Activated T-helper 1 cell treated with anti-CD3 and anti-CD28 coated beads, Interleukin-12 subunit alpha, Interleukin-12 subunit beta, Interleukin-2, Interleukin-4 antibody, amounts not matched to agents 30 ng/mL and 10 ng/mL and 1 ng/mL, durations not matched to agents 14 hours and 24 hours and 36 hours (primary cell): ENCODE data around the gene SLC28A3. TPM values are rescaled to one million over a fixed set of nuclear protein-coding genes. Genes with fewer than 3 reads are reported as not detected.

Experiments used
- DNase-seq: peaks from one replicate; pipeline ENCODE4 v3.0.0; 2021; ENCODE audit warnings: low spot score
- H3K27ac Mint-ChIP-seq: one replicate; pipeline ENCODE4 v1.8.0; 2021; ENCODE audit warnings: mild to moderate bottlenecking, mixed read lengths
- H3K27me3 Mint-ChIP-seq: one replicate; pipeline ENCODE4 v1.8.0; 2022; ENCODE audit warnings: mild to moderate bottlenecking, moderate library complexity, mixed read lengths; ENCODE audit not compliant: insufficient read depth
- H3K36me3 Mint-ChIP-seq: one replicate; pipeline ENCODE4 v1.8.0; 2021; ENCODE audit warnings: low read depth, mixed read lengths
- H3K4me1 Mint-ChIP-seq: one replicate; pipeline ENCODE4 v1.8.0; 2021; ENCODE audit warnings: low read depth, mixed read lengths
- H3K4me3 Mint-ChIP-seq: one replicate; pipeline ENCODE4 v1.8.0; 2021; ENCODE audit warnings: mild to moderate bottlenecking, moderate library complexity, mixed read lengths
- H3K9me3 Mint-ChIP-seq: one replicate; pipeline ENCODE4 v1.8.0; 2021; ENCODE audit warnings: mixed read lengths
- intact Hi-C: fragments of 100-400 bp; cut with micrococcal nuclease; formaldehyde crosslinking; loops from one replicate; pipeline ENCODE4 v1.15.1; 2024
- total RNA-seq: library from RNA; stranded (reverse); gene quantifications from 2 replicates; pipeline ENCODE4 v1.2.3, GENCODE V29; 2022

Gene SLC28A3
- total RNA-seq, 1 donor from 2014 or later: 0.60 TPM

- no peak overlapping the region for H3K27ac Mint-ChIP-seq
- no peaks in the 10 kb centered on the region for H3K9me3 Mint-ChIP-seq
- H3K27me3 Mint-ChIP-seq: peaks cover under 1% of the 10 kb centered on the region
- intact Hi-C loops: no loop called here
- H3K36me3 Mint-ChIP-seq: peaks cover 5% of the 10 kb centered on the region
- no peak overlapping the region for H3K4me3 Mint-ChIP-seq
- DNase-seq: no peak
- H3K4me1 Mint-ChIP-seq: peaks cover 6% of the 10 kb centered on the region
These were observed 62.9 kb downstream of the SLC28A3 start for GRCh38 chr9:84277646-84278045.

GRCh38 chr9:84276741-84277140, 63.8 kb downstream of the SLC28A3 start:
- Mint-ChIP-seq H3K4me1 (peaks cover 15% of the 10 kb centered on the region), H3K36me3 (peaks cover 5% of the 10 kb centered on the region), H3K9me3 (no peaks in the 10 kb centered on the region), H3K4me3 (no peak overlapping the region), H3K27ac (no peak overlapping the region), H3K27me3 (peaks cover 1% of the 10 kb centered on the region)
- intact Hi-C loops: no loop called here
- DNase-seq: no peak

DNA sequence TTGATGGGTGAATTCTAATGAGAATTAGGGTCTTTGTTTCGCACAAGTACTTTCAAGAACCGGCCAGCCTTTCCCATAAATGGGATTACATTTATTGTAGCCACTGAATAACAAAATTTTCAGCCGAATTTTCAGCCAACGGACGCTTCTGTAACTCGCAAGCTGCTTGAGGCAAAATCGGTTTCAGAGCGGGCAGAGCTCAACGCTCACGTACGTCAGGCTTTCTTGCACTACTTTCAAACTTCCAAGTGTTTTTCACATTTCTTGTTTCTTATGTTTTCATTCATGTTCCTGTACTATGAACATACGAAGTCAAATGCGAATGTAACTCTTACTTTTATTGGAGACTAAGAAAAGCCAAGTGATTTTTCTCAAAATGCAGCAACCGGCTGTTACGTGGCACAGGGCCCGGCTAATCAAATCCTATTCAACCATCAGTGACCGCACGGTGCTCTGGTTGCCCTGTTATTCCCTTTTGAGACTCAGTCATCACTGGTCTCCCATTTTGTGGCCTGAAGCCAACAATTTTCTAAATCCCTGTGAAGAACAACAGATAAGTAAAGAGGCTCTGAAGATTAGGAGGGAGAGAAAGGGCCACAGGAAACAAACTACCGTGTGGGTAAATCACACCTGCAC, 68.5 kb downstream of the SLC28A3 start:
- H3K36me3 Mint-ChIP-seq: no peaks in the 10 kb centered on the region
- intact Hi-C loops: loop anchor here (1.0 to 2.0 kb wide), 2 partner anchors 21 to 43 kb away; no protein-coding TSS in a partner anchor
- peaks cover 37% of the 10 kb centered on the region for H3K4me1 Mint-ChIP-seq
- peak overlapping the region; percentile 78 for H3K4me3 Mint-ChIP-seq
- no peaks in the 10 kb centered on the region for H3K9me3 Mint-ChIP-seq
- peaks cover 5% of the 10 kb centered on the region for H3K27me3 Mint-ChIP-seq
- H3K27ac Mint-ChIP-seq: peak overlapping the region; percentile 70
- no peak for DNase-seq

GRCh38 chr9:84271531-84271900, 69.0 kb downstream of the SLC28A3 start:
- no peaks in the 10 kb centered on the region for H3K36me3 Mint-ChIP-seq
- intact Hi-C loops: loop anchor here (1.0 to 2.0 kb wide), 2 partner anchors 22 to 43 kb away; no protein-coding TSS in a partner anchor
- no peaks in the 10 kb centered on the region for H3K9me3 Mint-ChIP-seq
- H3K4me3 Mint-ChIP-seq: peak overlapping the region; percentile 78
- H3K27ac Mint-ChIP-seq: peak overlapping the region; percentile 70
- peaks cover 5% of the 10 kb centered on the region for H3K27me3 Mint-ChIP-seq
- peaks cover 42% of the 10 kb centered on the region for H3K4me1 Mint-ChIP-seq
- peak; percentile 65 for DNase-seq

DNA sequence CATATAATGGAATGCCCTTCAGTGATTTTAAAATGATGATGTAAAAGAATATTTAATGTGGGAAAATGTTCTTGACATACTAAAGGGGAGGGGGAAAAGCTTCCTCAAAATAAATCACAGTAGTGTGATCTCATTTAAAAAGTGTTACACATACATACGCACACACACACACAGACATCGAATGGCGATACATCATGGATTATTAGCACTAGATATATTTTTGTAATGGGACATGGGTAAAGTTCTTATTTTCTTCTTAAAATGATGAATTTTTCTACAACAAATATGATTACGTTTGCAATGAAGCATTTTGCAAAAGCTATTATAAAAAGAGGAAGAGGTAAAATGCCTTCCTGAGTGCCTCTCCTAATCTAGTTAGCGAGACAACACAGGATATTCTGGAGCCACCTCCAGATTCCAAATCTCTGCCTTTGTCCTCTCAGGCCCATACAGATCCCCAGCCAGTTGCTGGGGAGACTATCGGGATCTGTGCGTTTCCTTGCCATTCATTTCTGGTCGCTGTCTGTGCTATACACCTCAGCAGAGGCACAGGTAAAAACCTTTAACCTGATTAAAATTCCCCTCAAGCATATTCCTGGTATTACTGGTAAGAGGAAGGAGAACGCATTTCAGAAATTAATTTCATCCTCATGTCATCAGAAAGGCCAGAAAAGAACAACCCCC, 69.6 kb downstream of the SLC28A3 start:
- intact Hi-C loops: loop anchor here (1.0 to 2.0 kb wide), 2 partner anchors 22 to 44 kb away; no protein-coding TSS in a partner anchor
- Mint-ChIP-seq H3K27me3 (peaks cover 5% of the 10 kb centered on the region), H3K4me1 (peaks cover 47% of the 10 kb centered on the region), H3K36me3 (no peaks in the 10 kb centered on the region), H3K9me3 (no peaks in the 10 kb centered on the region), H3K27ac (peak overlapping the region; percentile 70), H3K4me3 (peak overlapping the region; percentile 78)
- no peak for DNase-seq

GRCh38 chr9:84266087-84266561, 74.4 kb downstream of the SLC28A3 start:
- no peaks in the 10 kb centered on the region for H3K36me3 Mint-ChIP-seq
- H3K27me3 Mint-ChIP-seq: no peaks in the 10 kb centered on the region
- peak overlapping the region; percentile 71 for H3K4me3 Mint-ChIP-seq
- peak overlapping the region; percentile 83 for H3K27ac Mint-ChIP-seq
- H3K9me3 Mint-ChIP-seq: no peaks in the 10 kb centered on the region
- DNase-seq: peak; percentile 31
- H3K4me1 Mint-ChIP-seq: peaks cover 41% of the 10 kb centered on the region
- intact Hi-C loops: no loop called here

GRCh38 chr9:84264307-84265029, 76.1 kb downstream of the SLC28A3 start:
- no peaks in the 10 kb centered on the region for H3K36me3 Mint-ChIP-seq
- no peak overlapping the region for H3K4me3 Mint-ChIP-seq
- peaks cover 29% of the 10 kb centered on the region for H3K4me1 Mint-ChIP-seq
- DNase-seq: no peak
- no peak overlapping the region for H3K27ac Mint-ChIP-seq
- no peaks in the 10 kb centered on the region for H3K9me3 Mint-ChIP-seq
- intact Hi-C loops: loop anchor here (5.0 kb wide), 4 partner anchors 33 to 427 kb away; partner anchors contain the start of gene KIF27
- no peaks in the 10 kb centered on the region for H3K27me3 Mint-ChIP-seq

- no peak overlapping the region for H3K4me3 Mint-ChIP-seq
- DNase-seq: peak; percentile 33
These were observed 79.3 kb downstream of the SLC28A3 start for GRCh38 chr9:84261070-84261746.

DNA sequence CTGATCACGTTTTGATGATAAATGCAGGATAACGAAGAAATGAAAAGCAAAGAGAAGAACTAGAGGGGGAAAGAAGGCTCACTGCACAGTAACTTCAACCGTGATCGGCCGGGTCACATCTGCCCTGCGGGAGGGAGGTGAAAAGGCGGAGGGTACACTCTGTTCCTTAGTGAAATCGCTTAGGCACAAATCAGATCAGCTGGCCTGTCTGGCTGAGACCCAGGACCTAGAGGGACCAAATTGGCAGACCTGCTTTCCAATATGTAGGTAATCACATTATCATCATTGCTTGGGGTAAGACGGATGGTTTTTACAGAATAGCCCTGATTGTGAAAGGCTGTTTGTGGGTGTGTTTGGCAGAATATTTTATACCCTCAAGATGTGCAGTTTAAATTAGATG, 82.2 kb downstream of the SLC28A3 start:
- intact Hi-C loops: no loop called here
- Mint-ChIP-seq H3K4me1 (peaks cover 14% of the 10 kb centered on the region), H3K4me3 (no peak overlapping the region), H3K27me3 (peaks cover 10% of the 10 kb centered on the region), H3K27ac (no peak overlapping the region), H3K9me3 (no peaks in the 10 kb centered on the region), H3K36me3 (no peaks in the 10 kb centered on the region)
- DNase-seq: no peak

More at GRCh38 chr9:84261070-84261746, 79.3 kb downstream of the SLC28A3 start:
- Mint-ChIP-seq H3K36me3 (no peaks in the 10 kb centered on the region), H3K9me3 (no peaks in the 10 kb centered on the region), H3K4me1 (peaks cover 20% of the 10 kb centered on the region), H3K27me3 (no peaks in the 10 kb centered on the region), H3K27ac (no peak overlapping the region)
- intact Hi-C loops: loop anchor here (1.0 to 5.0 kb wide), 7 partner anchors 36 to 424 kb away; partner anchors contain the start of genes HNRNPK, KIF27 and RMI1

DNA sequence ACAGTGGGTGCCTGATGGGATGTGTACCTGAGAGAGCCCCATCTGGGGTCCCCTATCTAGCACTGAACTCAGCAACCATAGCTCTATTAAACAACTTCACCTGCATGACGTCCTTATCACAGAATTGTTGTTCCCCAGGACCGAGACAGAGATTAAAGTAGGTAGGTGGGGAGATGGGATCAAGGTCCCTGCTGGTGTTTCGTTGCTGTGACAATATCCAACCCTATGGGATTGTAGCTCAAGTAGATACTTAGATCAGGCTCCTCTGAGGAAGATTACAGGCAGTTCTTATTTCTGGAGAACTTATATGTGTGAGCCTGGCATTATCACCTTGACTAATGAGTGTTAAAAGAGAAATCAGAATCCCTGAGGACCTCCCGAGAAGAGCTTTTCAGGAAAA, 84.9 kb downstream of the SLC28A3 start:
- no peaks in the 10 kb centered on the region for H3K4me1 Mint-ChIP-seq
- no peaks in the 10 kb centered on the region for H3K9me3 Mint-ChIP-seq
- H3K27ac Mint-ChIP-seq: no peak overlapping the region
- intact Hi-C loops: no loop called here
- peaks cover 13% of the 10 kb centered on the region for H3K27me3 Mint-ChIP-seq
- DNase-seq: no peak
- H3K4me3 Mint-ChIP-seq: no peak overlapping the region
- no peaks in the 10 kb centered on the region for H3K36me3 Mint-ChIP-seq

GRCh38 chr9:84254972-84255371, 85.6 kb downstream of the SLC28A3 start:
- no peaks in the 10 kb centered on the region for H3K9me3 Mint-ChIP-seq
- no peaks in the 10 kb centered on the region for H3K36me3 Mint-ChIP-seq
- intact Hi-C loops: no loop called here
- no peaks in the 10 kb centered on the region for H3K4me1 Mint-ChIP-seq
- no peak overlapping the region for H3K27ac Mint-ChIP-seq
- DNase-seq: no peak
- no peak overlapping the region for H3K4me3 Mint-ChIP-seq
- H3K27me3 Mint-ChIP-seq: peaks cover 13% of the 10 kb centered on the region

- H3K9me3 Mint-ChIP-seq: no peaks in the 10 kb centered on the region
- intact Hi-C loops: no loop called here
- no peaks in the 10 kb centered on the region for H3K36me3 Mint-ChIP-seq
These were observed 88.6 kb downstream of the SLC28A3 start for GRCh38 chr9:84251921-84252320.

More at GRCh38 chr9:84251921-84252320, 88.6 kb downstream of the SLC28A3 start:
- no peak overlapping the region for H3K27ac Mint-ChIP-seq
- H3K27me3 Mint-ChIP-seq: peaks cover 15% of the 10 kb centered on the region
- no peak for DNase-seq
- H3K4me3 Mint-ChIP-seq: no peak overlapping the region
- H3K4me1 Mint-ChIP-seq: no peaks in the 10 kb centered on the region
